HG03457 (cell line): ENCODE results near the gene ATXN7.

Experiments
- ATAC-seq: cut with Tn5 transposase; IDR thresholded peaks from one replicate; pipeline ENCODE4 v1.9.1; 2021; ENCODE audit warnings: moderate number of reproducible peaks; ENCODE audit not compliant: unreplicated experiment

ATXN7 gene, protein sequence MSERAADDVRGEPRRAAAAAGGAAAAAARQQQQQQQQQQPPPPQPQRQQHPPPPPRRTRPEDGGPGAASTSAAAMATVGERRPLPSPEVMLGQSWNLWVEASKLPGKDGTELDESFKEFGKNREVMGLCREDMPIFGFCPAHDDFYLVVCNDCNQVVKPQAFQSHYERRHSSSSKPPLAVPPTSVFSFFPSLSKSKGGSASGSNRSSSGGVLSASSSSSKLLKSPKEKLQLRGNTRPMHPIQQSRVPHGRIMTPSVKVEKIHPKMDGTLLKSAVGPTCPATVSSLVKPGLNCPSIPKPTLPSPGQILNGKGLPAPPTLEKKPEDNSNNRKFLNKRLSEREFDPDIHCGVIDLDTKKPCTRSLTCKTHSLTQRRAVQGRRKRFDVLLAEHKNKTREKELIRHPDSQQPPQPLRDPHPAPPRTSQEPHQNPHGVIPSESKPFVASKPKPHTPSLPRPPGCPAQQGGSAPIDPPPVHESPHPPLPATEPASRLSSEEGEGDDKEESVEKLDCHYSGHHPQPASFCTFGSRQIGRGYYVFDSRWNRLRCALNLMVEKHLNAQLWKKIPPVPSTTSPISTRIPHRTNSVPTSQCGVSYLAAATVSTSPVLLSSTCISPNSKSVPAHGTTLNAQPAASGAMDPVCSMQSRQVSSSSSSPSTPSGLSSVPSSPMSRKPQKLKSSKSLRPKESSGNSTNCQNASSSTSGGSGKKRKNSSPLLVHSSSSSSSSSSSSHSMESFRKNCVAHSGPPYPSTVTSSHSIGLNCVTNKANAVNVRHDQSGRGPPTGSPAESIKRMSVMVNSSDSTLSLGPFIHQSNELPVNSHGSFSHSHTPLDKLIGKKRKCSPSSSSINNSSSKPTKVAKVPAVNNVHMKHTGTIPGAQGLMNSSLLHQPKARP

DNA sequence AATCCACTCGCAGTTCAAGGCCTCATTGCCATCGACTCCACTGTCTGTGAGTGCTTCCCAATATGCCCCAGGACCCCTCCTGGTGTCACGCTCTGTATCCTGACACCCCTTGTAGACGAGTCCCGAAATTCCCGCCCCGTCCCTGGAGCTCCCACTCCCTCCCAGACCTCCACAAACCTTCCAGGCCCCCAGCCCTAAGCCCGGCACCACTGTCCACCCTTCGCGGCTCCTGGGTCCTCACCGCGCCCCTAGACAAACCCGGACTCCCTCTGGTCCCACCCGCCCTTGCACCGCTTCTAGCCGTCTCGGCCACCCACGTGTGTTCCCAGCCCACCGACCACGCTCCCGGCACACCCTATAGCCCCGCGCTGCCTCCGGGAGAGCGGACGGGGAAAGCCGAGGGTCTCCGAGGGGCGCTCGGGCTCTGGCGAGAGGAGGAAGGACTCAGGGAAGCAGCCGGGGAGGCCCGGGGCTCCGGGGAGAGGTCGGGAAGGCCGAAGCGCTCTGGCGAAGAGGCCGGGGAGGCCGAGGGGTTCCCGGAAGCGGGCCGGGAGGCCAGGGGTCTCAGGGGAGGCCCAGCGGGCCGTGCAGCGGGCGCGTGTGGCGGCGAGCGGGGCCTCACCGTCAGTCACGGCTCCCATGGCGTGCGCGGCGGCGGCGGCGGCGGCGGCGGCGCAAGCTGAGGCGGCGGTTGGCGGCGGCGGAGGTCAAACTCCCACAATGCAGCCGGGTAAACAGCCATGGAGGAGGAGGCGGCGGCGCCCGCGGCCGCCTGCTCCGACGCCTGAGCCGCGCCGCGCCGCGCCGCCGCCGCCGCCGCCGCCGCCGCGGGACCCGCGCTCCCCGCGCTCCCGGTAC, at the start of gene ATXN7, which contains the start of gene THOC7:
TSS of gene ATXN7 (plus strand) at position 718 of the 858 bp plus-strand sequence. CDS start 48,732 bp downstream, outside the sequence.
TSS of gene THOC7 (minus strand) at position 656 of the 858 bp plus-strand sequence. CDS start at position 641, 15 bp downstream.
- peak; percentile 53 for ATAC-seq

DNA sequence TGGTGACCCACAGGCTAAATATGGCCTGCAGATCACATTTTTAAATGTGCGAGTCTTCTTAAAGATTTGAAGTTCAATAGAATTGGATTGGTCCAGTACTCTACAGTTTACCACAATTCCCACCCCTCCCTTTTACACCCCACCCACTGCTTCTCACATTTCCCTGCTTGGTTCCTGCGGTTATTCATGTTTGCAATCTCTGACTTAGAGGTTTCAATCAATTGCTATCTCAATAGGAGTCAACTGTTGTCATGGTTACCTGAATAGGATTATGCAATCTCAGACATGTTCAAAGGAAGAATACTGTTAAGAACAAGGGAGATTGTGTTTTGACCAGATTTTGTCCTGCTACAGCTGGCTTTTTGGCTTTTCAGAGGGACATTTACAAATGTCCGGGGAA, 49.4 kb upstream of the ATXN7 start:
- no peak for ATAC-seq

DNA sequence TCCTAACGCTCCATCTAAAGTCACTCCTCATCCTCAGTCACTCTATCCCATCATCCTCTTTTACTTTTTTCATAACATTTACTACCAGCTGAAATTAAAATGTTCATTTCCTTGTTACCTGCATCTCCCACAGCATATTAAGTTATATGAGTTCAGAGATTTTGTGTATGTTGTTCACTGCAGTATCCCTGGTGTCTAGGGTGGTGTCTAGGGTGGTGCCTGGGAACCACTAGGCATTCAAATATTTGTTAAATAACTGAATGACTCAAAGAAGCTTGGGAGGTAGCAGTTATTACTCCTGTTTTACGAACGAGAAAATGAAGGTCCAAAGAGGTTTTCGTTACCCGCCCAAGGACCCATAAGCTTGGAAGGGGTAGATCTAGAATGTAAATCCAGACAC, 46.4 kb upstream of the ATXN7 start:
- ATAC-seq = no peak

DNA sequence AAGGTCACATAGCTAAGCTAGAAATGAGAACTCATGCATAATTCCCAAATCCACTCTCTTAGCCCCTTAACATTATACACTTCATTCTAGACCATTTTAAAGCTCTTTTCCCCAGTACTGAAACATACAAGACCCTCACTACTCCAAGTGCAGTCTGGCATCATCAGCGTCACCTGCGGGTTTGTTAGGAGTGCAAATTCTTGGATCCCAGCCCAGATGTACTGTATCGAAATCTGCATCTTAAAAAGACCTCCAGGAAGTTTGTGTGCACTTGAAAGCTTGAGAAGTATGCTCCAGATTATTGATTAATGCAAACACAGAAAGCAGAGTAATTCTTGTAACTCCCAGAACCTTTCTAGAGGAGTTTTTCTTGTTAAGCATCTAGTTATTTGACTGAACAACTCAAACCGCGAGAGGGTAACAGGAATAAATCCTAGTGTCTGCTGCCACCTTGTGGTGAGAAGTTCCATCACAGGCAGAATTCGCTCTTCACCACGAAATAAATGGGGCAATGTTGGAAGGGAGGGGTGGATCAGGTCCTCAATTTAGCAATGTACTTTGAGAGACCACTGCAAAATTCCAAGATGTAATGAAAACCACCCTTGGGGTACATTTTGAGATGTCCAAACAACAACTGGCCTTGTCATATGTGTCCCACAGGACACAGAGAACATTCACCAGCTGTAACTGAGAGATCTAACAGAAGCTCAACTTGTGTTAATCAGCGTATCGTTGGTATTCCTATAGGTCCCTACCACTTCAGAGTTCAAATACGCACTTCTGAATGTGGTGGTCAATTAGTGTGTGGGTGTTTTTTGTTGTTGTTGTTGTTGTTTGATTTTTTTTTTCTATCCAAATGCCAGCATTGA, 45.2 kb upstream of the ATXN7 start:
- no peak for ATAC-seq

DNA sequence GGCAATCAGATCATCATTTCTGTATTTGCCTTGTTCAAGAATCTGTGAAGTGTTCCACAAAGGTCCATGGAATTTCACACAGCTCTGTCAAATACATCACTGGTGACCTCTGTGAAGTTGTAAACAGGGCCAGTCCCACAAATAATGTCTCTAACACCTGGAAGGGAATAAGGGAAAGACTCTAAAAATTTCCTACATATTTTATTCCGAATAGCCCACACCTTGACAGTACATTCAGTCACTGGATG, 44.6 kb upstream of the ATXN7 start, which contains the start of gene C3orf49:
TSS of gene C3orf49 (plus strand) at position 149 of the 248 bp plus-strand sequence. CDS start 173 bp downstream, outside the sequence.
- ATAC-seq = no peak

DNA sequence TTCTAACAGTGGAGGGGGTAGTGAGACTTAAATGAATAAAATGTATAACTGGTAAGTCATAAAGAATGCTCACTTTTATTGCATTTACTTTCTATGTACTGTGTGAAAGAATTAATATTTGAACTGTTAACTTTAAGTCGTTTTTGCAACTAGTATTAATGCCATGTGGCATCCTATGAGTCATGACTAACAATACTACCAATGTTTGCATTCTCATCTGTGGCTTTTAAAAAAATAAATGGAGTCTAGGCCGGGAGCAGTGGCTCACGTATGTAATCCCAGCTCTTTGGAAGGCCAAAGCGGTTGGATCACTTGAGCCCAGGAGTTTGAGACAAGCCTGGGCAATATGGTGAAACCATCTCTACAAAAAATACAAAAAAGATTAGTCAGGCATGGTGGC, 39.4 kb upstream of the ATXN7 start:
- ATAC-seq = no peak

DNA sequence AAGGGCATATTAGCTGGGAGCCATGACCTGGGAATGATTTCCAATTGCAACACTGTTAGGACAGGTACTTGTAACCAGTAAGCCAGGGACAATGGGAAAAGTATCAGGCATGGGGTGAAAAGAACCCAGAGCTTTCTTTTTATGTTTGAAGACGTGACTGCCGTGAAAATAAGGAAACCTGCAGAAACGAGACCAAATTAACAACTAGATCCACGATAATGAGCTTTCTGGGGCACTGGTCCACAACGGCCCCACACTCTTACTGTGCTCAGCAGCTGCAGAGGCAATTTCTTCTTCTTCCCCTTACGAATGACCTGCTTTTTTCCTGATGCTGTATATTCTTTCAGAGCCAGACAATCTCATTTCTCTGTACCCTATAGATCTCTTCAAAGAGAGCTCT, 33.1 kb upstream of the ATXN7 start:
- ATAC-seq = no peak

DNA sequence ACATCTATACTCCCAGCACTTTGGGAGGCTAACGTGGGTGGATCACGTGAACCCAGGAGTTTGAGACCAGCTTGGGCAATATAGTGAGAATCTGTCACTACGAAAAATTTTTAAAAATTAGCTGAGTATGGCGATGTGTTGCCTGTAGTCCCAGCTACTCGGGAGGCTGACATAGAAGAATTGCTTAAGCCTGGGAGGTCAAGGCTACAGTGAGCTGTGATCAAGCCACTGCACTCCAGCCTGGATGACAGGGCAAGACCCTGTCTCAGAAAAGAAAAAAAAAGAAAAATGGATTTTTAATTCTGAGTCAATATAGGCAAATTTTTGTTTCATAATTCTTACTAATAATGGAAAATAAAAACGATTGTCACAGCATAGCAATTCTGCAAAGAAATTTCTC, 31.3 kb upstream of the ATXN7 start:
- ATAC-seq = no peak

DNA sequence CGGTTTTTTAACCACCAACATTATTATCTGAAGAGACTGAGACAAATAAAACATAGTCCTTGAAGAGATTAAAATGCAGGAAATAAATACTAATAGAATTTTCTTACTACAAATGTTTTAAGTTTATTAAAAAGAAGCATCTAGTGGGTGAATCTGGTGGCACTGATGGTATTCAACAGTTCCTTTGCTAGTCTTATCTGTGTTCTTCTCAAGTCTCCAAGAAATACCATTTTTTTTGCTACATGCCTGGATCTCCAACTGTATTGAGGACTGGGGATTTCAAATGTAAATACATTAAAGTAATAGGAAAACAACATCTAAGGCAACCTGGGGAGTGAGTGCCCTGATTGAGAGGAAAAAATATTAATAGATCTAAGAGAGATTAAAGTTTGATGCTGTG, 22.0 kb upstream of the ATXN7 start:
- ATAC-seq = no peak

DNA sequence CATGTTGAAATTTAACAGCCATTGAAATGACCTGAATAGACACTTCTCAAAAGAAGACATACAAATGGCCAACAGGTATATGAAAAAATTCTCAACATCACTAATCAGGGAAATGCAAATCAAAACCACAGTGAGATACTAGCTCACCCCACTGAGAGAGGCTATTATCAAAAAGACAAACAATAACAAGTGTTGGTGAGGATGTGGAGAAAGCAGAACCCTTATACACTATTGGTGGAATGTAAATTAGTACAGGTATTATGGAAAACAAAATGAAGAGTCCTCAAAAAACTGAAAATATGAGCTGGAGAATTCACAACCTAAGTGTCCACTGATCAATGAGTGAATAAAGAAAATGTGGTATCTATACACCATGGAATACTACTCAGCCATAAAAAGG, 21.5 kb upstream of the ATXN7 start:
- no peak for ATAC-seq

DNA sequence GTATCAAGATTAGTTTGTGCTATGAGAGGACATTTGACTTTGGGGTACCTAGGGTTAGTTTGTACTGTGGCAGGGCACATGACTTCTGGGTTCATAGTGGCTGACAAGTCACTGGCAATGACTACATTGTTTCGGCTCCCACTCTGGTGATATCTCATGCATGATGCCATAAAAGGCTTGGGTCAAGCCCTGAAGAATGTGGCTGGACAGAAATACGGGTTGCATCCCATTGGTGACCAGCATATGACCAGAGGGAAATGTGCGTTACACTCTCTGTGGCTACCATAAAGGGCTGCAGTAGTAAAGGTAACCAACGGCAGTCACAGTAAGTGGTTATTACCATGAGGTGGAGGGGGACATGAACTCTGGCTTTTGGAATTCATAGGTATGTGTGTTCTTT, 18.5 kb upstream of the ATXN7 start:
- ATAC-seq = no peak

DNA sequence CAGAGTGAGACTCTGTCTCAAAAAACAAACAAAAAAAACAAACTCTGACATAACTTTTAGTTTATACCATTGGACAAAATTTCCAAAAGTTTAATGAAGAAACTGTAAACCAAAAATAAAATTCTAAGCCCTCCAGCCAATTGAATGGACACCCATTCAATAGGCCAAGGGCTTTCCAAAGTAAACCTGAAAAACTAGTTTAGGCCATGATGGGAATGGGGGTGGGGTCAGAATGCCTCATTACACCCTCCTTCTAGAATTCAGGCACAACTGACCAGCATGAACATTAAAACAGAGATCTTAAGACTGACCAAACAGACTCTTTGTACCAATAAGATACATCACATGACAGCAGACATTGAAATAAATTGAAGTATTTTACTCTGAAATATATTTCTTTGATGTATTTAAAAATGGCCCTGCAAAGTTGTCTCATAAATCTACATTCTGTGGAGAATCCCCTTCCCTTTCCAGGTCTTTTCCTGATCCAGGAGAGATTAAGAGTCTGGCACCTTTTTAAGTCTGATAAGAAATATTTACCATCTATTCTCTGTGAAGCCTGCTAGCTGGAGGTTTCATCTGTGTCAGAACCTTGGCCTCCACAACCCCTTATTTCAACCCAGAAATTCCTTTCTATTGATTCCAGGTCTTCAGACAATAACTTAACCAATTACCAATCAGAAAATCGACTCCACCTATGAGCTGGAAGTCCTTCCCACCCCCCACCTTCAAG, 15.8 kb upstream of the ATXN7 start:
- ATAC-seq = no peak

DNA sequence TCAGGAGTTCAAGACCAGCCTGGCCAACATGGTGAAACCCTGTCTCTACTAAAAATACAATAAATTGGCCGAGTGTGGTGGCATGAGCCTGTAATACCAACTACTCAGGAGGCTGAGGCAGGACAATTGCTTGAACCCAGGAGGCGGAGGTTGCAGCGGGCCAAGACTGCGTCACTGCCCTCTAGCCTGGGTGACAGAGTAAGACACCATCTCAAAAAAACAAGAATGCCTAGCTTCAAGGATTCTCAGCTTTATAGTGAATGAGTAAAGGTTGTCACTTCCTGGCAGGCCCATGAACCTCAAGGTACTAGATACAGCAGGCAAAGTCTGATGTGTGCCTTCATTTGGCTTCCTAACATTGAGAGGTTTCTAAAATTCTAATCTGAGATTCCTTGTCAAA, 14.5 kb upstream of the ATXN7 start:
- no peak for ATAC-seq

DNA sequence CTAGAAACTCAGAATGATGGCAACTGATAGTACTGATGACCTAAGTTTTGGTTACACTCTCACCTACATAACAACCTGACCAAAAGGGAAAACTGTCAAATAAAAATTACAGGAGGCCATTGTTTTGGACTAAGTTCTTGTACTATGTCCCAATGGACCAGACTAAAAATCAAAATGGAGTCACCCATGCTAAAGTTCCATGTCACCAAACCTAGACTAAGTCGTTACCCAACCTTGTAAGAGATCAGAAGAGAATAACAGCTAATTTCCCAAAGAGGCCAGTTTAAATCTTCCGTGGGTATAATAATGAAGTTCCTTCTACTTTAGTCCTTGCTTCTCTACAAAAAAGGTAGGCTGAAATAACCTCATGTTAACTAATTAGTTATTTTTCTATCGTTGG, 12.4 kb upstream of the ATXN7 start:
- ATAC-seq = no peak

DNA sequence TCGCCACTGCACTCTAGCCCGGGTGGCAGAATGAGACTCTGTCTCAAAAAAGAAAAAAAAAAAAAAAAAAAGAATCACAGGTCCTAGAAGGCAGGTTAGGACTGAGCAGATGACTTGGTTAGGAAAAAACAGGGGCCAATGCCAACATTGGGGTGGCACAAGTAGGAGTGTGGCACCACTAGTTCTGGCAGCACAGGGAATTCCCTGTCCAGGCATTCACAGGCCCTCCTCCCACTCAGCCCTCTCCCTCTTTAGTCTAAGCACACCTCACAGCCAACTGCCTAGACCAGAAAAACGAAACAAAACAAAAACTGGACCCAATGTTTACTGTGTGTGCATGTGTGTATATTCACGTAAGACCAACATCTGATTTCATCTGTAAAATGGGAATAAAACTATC, 10.6 kb upstream of the ATXN7 start:
- no peak for ATAC-seq

DNA sequence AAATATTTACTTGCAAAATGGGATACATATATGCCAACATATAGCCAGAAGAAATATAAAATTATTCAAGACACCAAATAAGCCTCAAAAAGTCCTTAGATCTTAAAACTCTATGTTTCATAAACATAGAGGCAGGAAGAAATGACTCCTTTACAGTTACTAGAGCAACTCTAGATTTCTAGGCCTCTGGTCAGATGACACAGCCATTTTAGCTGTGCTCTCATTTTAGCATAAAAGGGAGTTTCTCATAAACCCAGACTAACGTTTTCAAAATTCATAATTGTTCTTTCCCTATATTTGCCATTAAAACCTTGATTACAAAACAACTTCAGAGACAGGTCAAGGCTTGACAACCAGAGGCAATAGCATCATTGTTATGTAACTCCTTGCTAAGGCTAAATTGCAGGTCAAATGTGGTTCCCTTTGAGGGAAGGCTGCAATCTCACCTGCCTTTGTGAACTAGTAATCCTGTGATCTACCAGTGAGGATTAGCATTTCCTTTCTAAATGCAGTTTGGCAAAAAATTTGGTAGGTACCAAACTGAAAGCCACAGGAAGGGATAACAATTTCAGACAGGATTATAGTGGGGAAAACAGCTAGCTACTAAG, 8.2 kb upstream of the ATXN7 start:
- no peak for ATAC-seq

DNA sequence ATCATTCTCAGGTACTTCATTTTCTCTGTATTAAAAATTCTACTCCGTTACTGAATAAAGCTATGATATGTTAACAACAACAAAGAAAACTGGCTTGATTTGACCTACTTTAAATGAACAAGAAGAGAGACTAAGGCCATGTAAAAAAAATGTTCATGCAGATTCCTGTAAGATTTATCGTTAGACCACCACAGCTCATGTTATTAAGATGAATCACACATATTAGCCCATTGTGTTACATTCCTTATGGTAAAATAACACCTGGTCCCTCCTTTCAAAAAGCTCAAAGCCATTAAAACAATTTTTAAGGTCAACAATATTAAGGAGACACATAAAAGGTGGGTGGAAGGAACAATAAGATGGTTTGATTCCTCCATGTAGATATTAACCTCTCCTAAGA, 6.4 kb upstream of the ATXN7 start:
- no peak for ATAC-seq

DNA sequence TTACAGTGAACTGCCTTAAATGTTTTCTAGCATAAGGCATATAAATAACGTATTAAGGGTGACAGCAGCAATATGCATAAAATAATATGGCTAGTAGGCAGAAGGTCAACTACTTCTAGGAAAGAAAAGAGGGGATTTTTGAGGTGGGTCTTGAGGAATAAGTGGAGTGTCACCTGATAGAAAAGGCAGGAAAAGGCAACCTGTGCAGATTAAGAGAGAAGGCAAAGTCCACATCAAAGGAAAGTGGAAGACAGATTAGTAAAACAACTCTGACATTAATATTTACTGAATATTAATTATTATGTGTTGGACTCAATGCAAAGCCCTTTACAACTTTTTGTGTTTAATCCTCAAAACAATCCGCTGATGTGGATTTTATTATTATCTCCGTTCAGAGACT, 2.9 kb upstream of the ATXN7 start:
- ATAC-seq = no peak

DNA sequence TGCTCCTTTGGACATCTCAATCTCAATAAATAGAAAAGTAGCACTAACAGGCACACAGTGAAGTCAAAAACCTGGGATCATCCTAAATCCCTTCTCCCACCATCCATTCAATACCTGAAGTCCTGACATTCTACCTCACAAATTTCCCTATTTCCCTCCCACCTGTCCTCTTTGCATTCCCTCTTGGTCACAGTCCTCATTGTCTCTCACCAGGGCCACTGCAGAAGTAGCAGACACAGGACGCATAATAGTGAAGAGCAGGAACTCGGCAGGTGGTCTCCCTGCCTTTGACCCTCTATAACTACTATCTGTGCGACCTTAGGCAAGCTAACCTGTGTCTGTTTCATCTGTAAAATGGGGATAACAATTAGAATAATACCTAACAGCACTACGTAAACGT, 2.4 kb upstream of the ATXN7 start:
- ATAC-seq = no peak
